ENCODE data around the gene GMDS. TPM values are rescaled to one million over a fixed set of nuclear protein-coding genes. Genes with fewer than 3 reads are reported as not detected.

GMDS gene
- total RNA-seq, 1 donor from 2014 or later: 34.0 TPM

GRCh38 chr6:1641343-1641885, 604.0 kb downstream of the GMDS start:
- Mint-ChIP-seq H3K4me3 (ENCODE audit: unreplicated experiment) (no peak overlapping the region), H3K4me1 (ENCODE audit: low read depth) (peaks cover 10% of the 10 kb centered on the region), H3K27ac (ENCODE audit: unreplicated experiment) (no peak overlapping the region), H3K9me3 (ENCODE audit: low read depth) (no peaks in the 10 kb centered on the region), H3K36me3 (ENCODE audit: low read depth) (peaks cover 3% of the 10 kb centered on the region), H3K27me3 (ENCODE audit: low read depth) (no peaks in the 10 kb centered on the region)
- TF ChIP-seq CTCF (IDR thresholded peaks at IDR 0.05): no peak
- DNase-seq (ENCODE audit: low spot score): no peak

- TF ChIP-seq CTCF (IDR thresholded peaks at IDR 0.05): no peak
- no peak for DNase-seq (ENCODE audit: low spot score)
- Mint-ChIP-seq H3K9me3 (ENCODE audit: low read depth) (no peaks in the 10 kb centered on the region), H3K27ac (ENCODE audit: unreplicated experiment) (peak overlapping the region; percentile 36), H3K4me1 (ENCODE audit: low read depth) (peaks cover 5% of the 10 kb centered on the region), H3K27me3 (ENCODE audit: low read depth) (no peaks in the 10 kb centered on the region), H3K4me3 (ENCODE audit: unreplicated experiment) (no peak overlapping the region), H3K36me3 (ENCODE audit: low read depth) (peaks cover 3% of the 10 kb centered on the region)
Measured at GRCh38 chr6:1640476-1640875, 604.9 kb downstream of the GMDS start.

GRCh38 chr6:1639430-1639829, 606.0 kb downstream of the GMDS start:
- Mint-ChIP-seq H3K4me1 (ENCODE audit: low read depth) (peaks cover 4% of the 10 kb centered on the region), H3K36me3 (ENCODE audit: low read depth) (peaks cover 3% of the 10 kb centered on the region), H3K4me3 (ENCODE audit: unreplicated experiment) (no peak overlapping the region), H3K27ac (ENCODE audit: unreplicated experiment) (no peak overlapping the region), H3K9me3 (ENCODE audit: low read depth) (no peaks in the 10 kb centered on the region), H3K27me3 (ENCODE audit: low read depth) (no peaks in the 10 kb centered on the region)
- no peak for TF ChIP-seq CTCF (IDR thresholded peaks at IDR 0.05)
- no peak for DNase-seq (ENCODE audit: low spot score)

GRCh38 chr6:1636971-1637871, 608.2 kb downstream of the GMDS start:
- Mint-ChIP-seq H3K36me3 (ENCODE audit: low read depth) (peaks cover 2% of the 10 kb centered on the region), H3K27ac (ENCODE audit: unreplicated experiment) (no peak overlapping the region), H3K9me3 (ENCODE audit: low read depth) (peaks cover 1% of the 10 kb centered on the region), H3K4me1 (ENCODE audit: low read depth) (peaks cover 4% of the 10 kb centered on the region), H3K27me3 (ENCODE audit: low read depth) (no peaks in the 10 kb centered on the region), H3K4me3 (ENCODE audit: unreplicated experiment) (no peak overlapping the region)
- TF ChIP-seq CTCF (IDR thresholded peaks at IDR 0.05): no peak
- DNase-seq (ENCODE audit: low spot score): no peak

- no peaks in the 10 kb centered on the region for H3K27me3 Mint-ChIP-seq (ENCODE audit: low read depth)
- TF ChIP-seq CTCF (IDR thresholded peaks at IDR 0.05): no peak
- peaks cover 2% of the 10 kb centered on the region for H3K36me3 Mint-ChIP-seq (ENCODE audit: low read depth)
- H3K27ac Mint-ChIP-seq (ENCODE audit: unreplicated experiment): no peak overlapping the region
- peaks cover 3% of the 10 kb centered on the region for H3K9me3 Mint-ChIP-seq (ENCODE audit: low read depth)
- H3K4me3 Mint-ChIP-seq (ENCODE audit: unreplicated experiment): no peak overlapping the region
- peaks cover 4% of the 10 kb centered on the region for H3K4me1 Mint-ChIP-seq (ENCODE audit: low read depth)
- no peak for DNase-seq (ENCODE audit: low spot score)
Measured at GRCh38 chr6:1636272-1636825, 609.1 kb downstream of the GMDS start.
